GM12878 (cell line): ENCODE measurements around the gene ADGRL3.

Experiments used
- ATF3 ChIP-seq: IDR thresholded peaks from 2 replicates; pipeline ENCODE4 v1.6.1; 2011; ENCODE audit warnings: low read depth, mild to moderate bottlenecking, low read length, moderate library complexity, borderline replicate concordance; ENCODE audit errors: extremely low read depth
- CBX3 ChIP-seq: fragments of 200-600 bp; sonication (generic); IDR thresholded peaks from 2 replicates; pipeline ENCODE4 v1.6.1; 2016; ENCODE audit warnings: low read depth, borderline replicate concordance
- KDM1A ChIP-seq: fragments of 200-600 bp; sonication (generic); IDR thresholded peaks from 2 replicates; pipeline ENCODE4 v1.6.1; 2016; ENCODE audit warnings: borderline replicate concordance
- RAD21 ChIP-seq: IDR thresholded peaks from 2 replicates; pipeline ENCODE4 v1.6.1; 2011; ENCODE audit warnings: mild to moderate bottlenecking, low read depth, low read length, moderate library complexity; ENCODE audit not compliant: insufficient read depth
- SMC3 ChIP-seq: IDR thresholded peaks from 2 replicates; pipeline ENCODE4 v1.6.1; 2011; ENCODE audit warnings: low read length, improper control_type of control experiment, borderline replicate concordance

GRCh38 chr4:61838072-61838471 lies 637.9 kb downstream of the ADGRL3 start:
- TF ChIP-seq SMC3 (no peak), ATF3 (no peak), KDM1A (no peak), RAD21 (no peak), CBX3 (no peak)
